Osteocyte (in vitro differentiated cells): ENCODE measurements around the gene DOCK7. TPM values are rescaled to one million over a fixed set of nuclear protein-coding genes. Genes with fewer than 3 reads are reported as not detected.
"Not testable (repeated sequence)": the region's sequence is repeated elsewhere in the genome, so short reads cannot be mapped to it uniquely, and the experiment has no call there.

Experiments used
- DNase-seq: peaks from one replicate; pipeline ENCODE4 v3.0.0; 2021; ENCODE audit warnings: mixed read lengths; ENCODE audit not compliant: unreplicated experiment; ENCODE audit errors: extremely low spot score
- H3K27ac Mint-ChIP-seq: one replicate; pipeline ENCODE4 v1.8.0; 2021; ENCODE audit warnings: mild to moderate bottlenecking, mixed read lengths; ENCODE audit not compliant: unreplicated experiment
- H3K27me3 Mint-ChIP-seq: one replicate; pipeline ENCODE4 v1.8.0; 2021; ENCODE audit warnings: mixed read lengths; ENCODE audit not compliant: unreplicated experiment
- H3K36me3 Mint-ChIP-seq: one replicate; pipeline ENCODE4 v1.8.0; 2021; ENCODE audit warnings: mixed read lengths; ENCODE audit not compliant: unreplicated experiment
- H3K4me1 Mint-ChIP-seq: one replicate; pipeline ENCODE4 v1.8.0; 2021; ENCODE audit warnings: mixed read lengths; ENCODE audit not compliant: unreplicated experiment
- H3K4me3 Mint-ChIP-seq: one replicate; pipeline ENCODE4 v1.8.0; 2021; ENCODE audit warnings: mild to moderate bottlenecking, moderate library complexity, mixed read lengths; ENCODE audit not compliant: unreplicated experiment
- H3K9me3 Mint-ChIP-seq: one replicate; pipeline ENCODE4 v1.8.0; 2021; ENCODE audit warnings: mixed read lengths; ENCODE audit not compliant: unreplicated experiment
- CTCF ChIP-seq: fragments of 200-600 bp; sonication (generic); IDR thresholded peaks from 2 replicates; pipeline ENCODE4 v1.5.0; 2021; ENCODE audit warnings: antibody characterized with exemption, mild to moderate bottlenecking, moderate library complexity
- total RNA-seq: library from RNA; stranded (reverse); gene quantifications from 2 replicates; pipeline ENCODE4 v1.2.1, GENCODE V29; 2021

DOCK7 gene
- total RNA-seq, 1 donor from 2014 or later, result 81.8 TPM

- H3K27me3 Mint-ChIP-seq, result no peaks in the 10 kb centered on the region
- no peaks in the 10 kb centered on the region for H3K9me3 Mint-ChIP-seq
- peak; percentile 85 for DNase-seq
Observed at GRCh38 chr1:62530516-62531154, 157.6 kb downstream of the DOCK7 start.

GRCh38 chr1:62529227-62529626 lies 159.0 kb downstream of the DOCK7 start:
- Mint-ChIP-seq H3K36me3 (peaks cover 13% of the 10 kb centered on the region), H3K27ac (no peak overlapping the region), H3K9me3 (no peaks in the 10 kb centered on the region), H3K27me3 (no peaks in the 10 kb centered on the region), H3K4me1 (peaks cover 5% of the 10 kb centered on the region), H3K4me3 (no peak overlapping the region)
- no peak for TF ChIP-seq CTCF
- no peak for DNase-seq

More at GRCh38 chr1:62530516-62531154, 157.6 kb downstream of the DOCK7 start:
- H3K4me1 Mint-ChIP-seq, result peaks cover 5% of the 10 kb centered on the region
- no peak overlapping the region for H3K4me3 Mint-ChIP-seq
- H3K36me3 Mint-ChIP-seq, result peaks cover 18% of the 10 kb centered on the region
- peak; percentile 90 for TF ChIP-seq CTCF
- H3K27ac Mint-ChIP-seq, result no peak overlapping the region

GRCh38 chr1:62528015-62528414 lies 160.2 kb downstream of the DOCK7 start:
- peaks cover 9% of the 10 kb centered on the region for H3K36me3 Mint-ChIP-seq
- H3K4me3 Mint-ChIP-seq, result no peak overlapping the region
- H3K27ac Mint-ChIP-seq, result no peak overlapping the region
- peaks cover 5% of the 10 kb centered on the region for H3K4me1 Mint-ChIP-seq
- no peaks in the 10 kb centered on the region for H3K9me3 Mint-ChIP-seq
- no peaks in the 10 kb centered on the region for H3K27me3 Mint-ChIP-seq
- no peak for TF ChIP-seq CTCF
- no peak for DNase-seq

- not testable (repeated sequence) for H3K9me3 Mint-ChIP-seq, H3K27me3 Mint-ChIP-seq, H3K4me1 Mint-ChIP-seq, H3K27ac Mint-ChIP-seq, H3K36me3 Mint-ChIP-seq, H3K4me3 Mint-ChIP-seq, DNase-seq
Observed at GRCh38 chr1:62527346-62527745, 160.8 kb downstream of the DOCK7 start.

- no peak overlapping the region for H3K4me3 Mint-ChIP-seq
- no peaks in the 10 kb centered on the region for H3K4me1 Mint-ChIP-seq
Observed at GRCh38 chr1:62523860-62524259, 164.3 kb downstream of the DOCK7 start.

More at GRCh38 chr1:62523860-62524259, 164.3 kb downstream of the DOCK7 start:
- DNase-seq, result no peak
- H3K36me3 Mint-ChIP-seq, result peaks cover 26% of the 10 kb centered on the region
- H3K9me3 Mint-ChIP-seq, result peaks cover 16% of the 10 kb centered on the region
- H3K27ac Mint-ChIP-seq, result no peak overlapping the region
- no peak for TF ChIP-seq CTCF
- no peaks in the 10 kb centered on the region for H3K27me3 Mint-ChIP-seq
